ENCODE results near the gene PTPRN2. TPM values are rescaled to one million over a fixed set of nuclear protein-coding genes. Genes with fewer than 3 reads are reported as not detected.

Gene PTPRN2
- total and polyA plus RNA-seq, 9 of the 15 experiments (the other 6 are each of a cell fraction or from before 2014, with no cell fraction given), result not detected

GRCh38 chr7:158401295-158401694 lies 186.3 kb downstream of the PTPRN2 start (continued):
- TF ChIP-seq PRDM10 (IDR thresholded peaks at IDR 0.05; ENCODE audit: partially characterized antibody), result no peak
- no peak for TF ChIP-seq FOXP4 (CRISPR knock-in tag; IDR thresholded peaks at IDR 0.05; ENCODE audit: borderline replicate concordance)
- TF ChIP-seq JUN (IDR thresholded peaks at IDR 0.05; ENCODE audit: borderline replicate concordance, low read depth, low read length), result no peak
- TF ChIP-seq JUN (CRISPR knock-in tag; IDR thresholded peaks at IDR 0.05; ENCODE audit: borderline replicate concordance), result no peak
- TF ChIP-seq ZNF395 (CRISPR knock-in tag; IDR thresholded peaks at IDR 0.05), result no peak
